Rectal smooth muscle tissue (tissue), 1 donor: ENCODE results near the gene GRK2.

ENCODE experiments used
- H3K27ac ChIP-seq: one replicate; pipeline ENCODE4 v1.7.0; 2013; ENCODE audit warnings: low read depth, low read length, inconsistent platforms
- H3K27me3 ChIP-seq: one replicate; pipeline ENCODE4 v1.7.0; 2013; ENCODE audit warnings: low read length; ENCODE audit not compliant: control insufficient read depth, insufficient read depth
- H3K36me3 ChIP-seq: one replicate; pipeline ENCODE4 v1.7.0; 2013; ENCODE audit warnings: low read length; ENCODE audit not compliant: control insufficient read depth, insufficient read depth
- H3K4me1 ChIP-seq: one replicate; pipeline ENCODE4 v1.7.0; 2013; ENCODE audit warnings: low read length; ENCODE audit not compliant: control insufficient read depth, insufficient read depth
- H3K4me3 ChIP-seq: one replicate; pipeline ENCODE4 v1.7.0; 2013; ENCODE audit warnings: low read length
- H3K9ac ChIP-seq: one replicate; pipeline ENCODE4 v1.7.0; 2013; ENCODE audit warnings: low read length

GRK2 gene

DNA sequence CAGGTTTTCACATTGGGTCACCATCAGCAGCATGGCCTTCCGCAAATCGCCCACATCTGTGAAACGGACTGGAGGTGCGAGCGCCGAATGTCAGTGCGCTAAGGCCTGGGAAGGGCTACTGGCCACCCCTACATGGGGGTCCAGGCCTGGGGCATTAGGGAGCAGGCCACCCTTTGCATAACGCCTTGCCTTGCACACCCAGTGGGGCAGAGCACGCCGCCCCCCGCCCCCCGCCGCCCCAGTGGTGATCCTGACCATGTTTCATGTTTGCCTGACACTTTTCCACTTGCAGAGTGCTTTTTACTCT is 2.6 kb downstream of the GRK2 start:
- Histone ChIP-seq H3K4me3 (peak overlapping the region; percentile 84), H3K4me1 (peaks cover 31% of the 10 kb centered on the region), H3K27ac (no peak overlapping the region), H3K36me3 (peaks cover 2% of the 10 kb centered on the region), H3K27me3 (no peaks in the 10 kb centered on the region), H3K9ac (no peak overlapping the region)

DNA sequence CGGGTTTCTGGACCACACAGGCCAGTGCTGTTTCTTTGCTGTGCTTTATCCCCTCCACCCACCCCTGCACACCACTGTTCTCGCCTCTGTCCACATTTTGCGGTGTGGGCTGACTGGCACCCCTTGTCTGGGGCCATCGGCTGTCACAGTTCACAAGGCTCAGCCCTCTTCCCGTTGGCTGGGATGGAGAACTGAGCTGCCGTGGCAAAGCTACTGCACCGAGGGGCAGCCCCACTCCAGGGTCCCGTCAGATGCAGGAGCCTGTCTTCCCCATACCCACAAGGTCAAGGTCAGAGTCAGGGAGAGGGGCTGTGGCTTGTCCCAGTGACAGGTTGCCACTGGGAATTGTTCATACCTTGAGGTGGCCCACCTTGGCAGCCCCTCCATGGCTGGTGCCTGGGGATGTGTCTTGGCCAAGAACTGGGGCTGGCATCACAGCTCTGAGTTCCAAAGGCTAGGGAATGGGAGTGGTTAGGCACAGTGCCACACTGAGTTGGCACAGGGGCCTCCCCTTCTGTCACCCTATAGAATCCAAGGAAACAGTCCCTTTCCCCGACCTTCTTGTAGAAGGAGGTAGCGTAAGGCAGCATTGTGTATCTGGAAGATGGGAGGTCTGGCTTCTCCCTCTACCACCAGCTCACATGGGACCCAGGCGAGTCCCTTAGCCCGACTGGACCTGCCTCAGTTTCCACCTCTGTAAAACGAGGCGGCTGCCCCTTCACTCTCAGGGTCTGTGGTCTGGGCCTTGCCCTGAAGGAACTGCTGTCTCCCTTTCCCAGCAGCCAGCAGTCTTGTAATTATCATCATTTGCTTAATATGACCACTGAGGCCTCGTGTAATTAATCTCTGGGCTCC is 3.4 kb downstream of the GRK2 start:
- Histone ChIP-seq H3K27me3 (no peaks in the 10 kb centered on the region), H3K4me1 (peaks cover 31% of the 10 kb centered on the region), H3K27ac (peak overlapping the region; percentile 50), H3K4me3 (peak overlapping the region; percentile 84), H3K9ac (peak overlapping the region; percentile 10), H3K36me3 (peaks cover 2% of the 10 kb centered on the region)

DNA sequence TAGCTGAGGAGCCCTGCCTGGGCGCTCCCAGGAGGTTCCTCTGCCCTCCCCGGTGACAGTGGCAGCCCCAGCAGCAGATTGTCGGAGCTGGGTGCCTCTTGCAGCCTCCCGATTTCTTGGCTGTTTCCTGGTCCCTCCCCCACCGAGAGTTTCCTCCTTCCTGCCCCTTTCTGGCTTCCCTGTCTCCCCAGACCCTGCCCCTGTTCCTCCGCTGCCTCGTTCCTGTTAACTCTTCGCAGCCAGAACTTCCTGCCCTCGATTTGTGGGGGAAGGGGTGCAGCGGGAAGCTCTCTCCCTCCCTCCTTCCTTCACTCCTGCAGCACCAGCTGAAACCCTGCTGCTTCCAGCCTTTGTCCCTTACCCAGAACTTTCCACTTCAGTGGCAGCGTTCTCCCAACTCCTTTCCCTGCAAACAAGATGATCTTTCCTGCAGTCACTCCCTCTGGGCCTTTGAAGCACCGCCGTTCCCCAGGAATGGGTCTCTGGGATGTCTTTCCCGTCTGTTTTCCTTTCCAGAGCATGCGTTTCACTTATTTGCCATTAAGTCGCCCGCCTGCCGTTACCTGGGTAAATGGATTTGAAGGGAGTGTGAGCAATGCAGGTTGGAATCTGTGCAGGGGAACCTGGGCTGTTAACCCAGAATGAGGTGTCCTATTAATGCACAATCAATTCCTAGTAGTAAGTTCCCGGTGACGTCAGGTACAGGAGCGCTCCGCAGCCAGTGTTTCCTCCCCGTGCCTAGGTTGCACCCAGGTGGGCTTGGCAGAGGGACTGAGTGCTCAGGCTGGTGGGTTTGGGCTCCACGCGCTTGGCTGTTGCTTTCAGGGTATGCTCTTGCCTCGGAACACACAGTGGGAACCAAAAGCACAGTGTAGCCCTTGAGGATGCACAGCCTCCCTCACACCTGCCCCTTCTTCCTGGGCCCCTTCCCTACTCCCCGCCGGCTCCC is 4.3 kb downstream of the GRK2 start:
- Histone ChIP-seq H3K4me3 (peak overlapping the region; percentile 84), H3K4me1 (peaks cover 31% of the 10 kb centered on the region)

DNA sequence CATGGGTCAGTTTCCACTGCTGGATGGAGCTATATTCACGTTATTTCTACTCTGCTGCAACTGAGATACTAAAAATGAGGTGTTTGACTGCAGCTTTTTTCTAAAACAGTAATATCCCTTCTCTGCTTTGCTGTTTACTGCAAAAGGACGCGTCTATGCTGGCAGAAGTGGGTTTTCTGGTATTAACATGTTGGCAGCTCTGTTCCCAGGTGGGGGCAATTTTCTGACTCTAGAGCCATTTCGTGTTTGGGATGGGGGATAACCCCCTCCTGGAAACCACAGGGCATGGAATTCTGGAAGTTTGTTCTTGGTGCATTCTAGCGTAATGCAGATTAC is 4.9 kb downstream of the GRK2 start:
- Histone ChIP-seq H3K27ac (no peak overlapping the region), H3K27me3 (no peaks in the 10 kb centered on the region), H3K36me3 (peaks cover 2% of the 10 kb centered on the region), H3K9ac (no peak overlapping the region), H3K4me3 (peak overlapping the region; percentile 84), H3K4me1 (peaks cover 31% of the 10 kb centered on the region)

More for the DNA sequence above, 4.3 kb downstream of the GRK2 start:
- no peaks in the 10 kb centered on the region for H3K27me3 ChIP-seq
- H3K36me3 ChIP-seq: peaks cover 2% of the 10 kb centered on the region
- peak overlapping the region; percentile 27 for H3K9ac ChIP-seq
- peak overlapping the region; percentile 50 for H3K27ac ChIP-seq

DNA sequence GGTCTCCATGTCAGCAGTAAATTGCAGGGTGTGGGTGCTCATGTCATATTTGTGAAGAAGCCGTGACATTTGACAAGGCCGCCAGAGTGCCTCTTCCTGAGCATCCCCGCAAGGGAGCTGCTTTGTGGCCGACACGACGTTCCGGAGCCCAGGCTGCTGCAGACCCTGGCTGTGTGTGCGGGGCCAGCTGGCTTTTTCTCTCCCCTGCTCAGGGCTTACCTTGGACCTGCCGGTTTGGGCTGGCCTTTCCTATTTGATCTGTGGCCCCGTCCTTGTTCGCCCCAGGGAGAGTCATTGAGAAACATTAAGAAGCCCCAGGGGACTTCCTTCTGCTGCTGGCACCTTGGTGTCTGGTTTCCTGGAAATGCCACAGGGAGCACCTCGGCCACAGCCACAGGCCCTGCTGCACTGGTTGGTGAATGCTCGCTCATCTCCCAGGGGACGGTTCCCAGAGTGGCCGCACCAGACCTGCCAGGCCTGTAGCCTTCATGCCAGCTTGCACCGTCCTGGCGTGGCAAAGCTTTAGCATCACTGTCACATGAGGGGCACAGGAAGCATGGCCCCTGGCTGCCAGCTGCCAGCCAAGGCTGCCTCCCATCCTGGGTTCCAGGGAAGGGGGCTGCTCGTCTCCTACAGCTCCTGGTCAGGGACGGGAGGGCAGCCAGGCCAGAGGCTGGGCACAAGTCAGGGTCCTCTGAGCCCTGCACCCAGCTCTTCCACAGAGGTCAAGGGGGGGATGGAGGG is 5.4 kb downstream of the GRK2 start:
- H3K9ac ChIP-seq: no peak overlapping the region

DNA sequence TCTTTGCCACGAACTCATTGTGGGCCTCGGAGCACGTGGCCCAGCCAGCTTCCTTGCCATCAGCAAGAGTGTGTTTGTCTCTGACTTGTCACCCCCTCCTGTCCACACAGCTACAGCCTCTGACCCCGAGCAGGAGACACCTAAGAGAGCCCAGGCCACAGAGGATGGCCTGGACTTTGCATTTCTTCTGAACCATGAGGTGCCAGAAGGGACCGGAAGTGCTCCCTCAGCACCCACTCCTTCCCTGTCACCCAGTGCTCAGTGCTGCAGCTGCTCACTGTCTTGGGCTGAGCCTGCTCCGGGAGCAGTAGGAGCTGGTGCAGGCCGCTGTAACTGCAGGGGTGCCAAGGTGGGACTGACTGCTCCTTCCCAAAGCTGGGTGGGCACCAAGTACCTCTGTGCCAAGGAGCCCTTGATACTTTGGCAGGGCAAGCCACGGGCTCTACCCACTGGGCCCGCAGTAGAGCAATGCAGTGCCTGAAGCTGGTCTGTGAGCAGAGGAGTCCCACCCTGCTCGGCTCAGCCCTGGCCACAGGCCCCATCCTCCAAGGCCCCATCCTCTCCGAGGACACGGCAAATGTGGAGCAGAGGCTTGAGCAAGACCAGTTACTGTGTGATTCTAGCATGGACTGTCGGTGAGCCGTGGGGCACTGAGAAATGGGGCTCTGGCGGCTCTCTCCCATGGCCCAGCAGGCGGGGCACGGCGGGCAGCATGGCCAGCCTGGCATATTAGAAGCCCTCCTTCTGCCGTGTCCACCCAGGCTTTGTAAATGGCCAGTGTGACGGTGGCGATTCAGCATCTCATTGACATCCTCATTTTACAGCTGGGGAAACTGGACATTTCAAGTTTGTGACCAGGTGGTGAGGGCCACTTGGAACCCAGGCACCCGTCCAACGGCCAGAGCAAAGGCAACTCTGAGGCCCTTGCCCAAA is 6.3 kb downstream of the GRK2 start:
- Histone ChIP-seq H3K4me1 (peaks cover 36% of the 10 kb centered on the region), H3K36me3 (peaks cover 2% of the 10 kb centered on the region), H3K27me3 (no peaks in the 10 kb centered on the region), H3K27ac (peak overlapping the region; percentile 8), H3K9ac (peak overlapping the region; percentile 28), H3K4me3 (peak overlapping the region; percentile 38)

More for the DNA sequence above, 5.4 kb downstream of the GRK2 start:
- no peak overlapping the region for H3K27ac ChIP-seq
- H3K36me3 ChIP-seq: peaks cover 2% of the 10 kb centered on the region
- peaks cover 33% of the 10 kb centered on the region for H3K4me1 ChIP-seq
- peak overlapping the region; percentile 84 for H3K4me3 ChIP-seq
- no peaks in the 10 kb centered on the region for H3K27me3 ChIP-seq

DNA sequence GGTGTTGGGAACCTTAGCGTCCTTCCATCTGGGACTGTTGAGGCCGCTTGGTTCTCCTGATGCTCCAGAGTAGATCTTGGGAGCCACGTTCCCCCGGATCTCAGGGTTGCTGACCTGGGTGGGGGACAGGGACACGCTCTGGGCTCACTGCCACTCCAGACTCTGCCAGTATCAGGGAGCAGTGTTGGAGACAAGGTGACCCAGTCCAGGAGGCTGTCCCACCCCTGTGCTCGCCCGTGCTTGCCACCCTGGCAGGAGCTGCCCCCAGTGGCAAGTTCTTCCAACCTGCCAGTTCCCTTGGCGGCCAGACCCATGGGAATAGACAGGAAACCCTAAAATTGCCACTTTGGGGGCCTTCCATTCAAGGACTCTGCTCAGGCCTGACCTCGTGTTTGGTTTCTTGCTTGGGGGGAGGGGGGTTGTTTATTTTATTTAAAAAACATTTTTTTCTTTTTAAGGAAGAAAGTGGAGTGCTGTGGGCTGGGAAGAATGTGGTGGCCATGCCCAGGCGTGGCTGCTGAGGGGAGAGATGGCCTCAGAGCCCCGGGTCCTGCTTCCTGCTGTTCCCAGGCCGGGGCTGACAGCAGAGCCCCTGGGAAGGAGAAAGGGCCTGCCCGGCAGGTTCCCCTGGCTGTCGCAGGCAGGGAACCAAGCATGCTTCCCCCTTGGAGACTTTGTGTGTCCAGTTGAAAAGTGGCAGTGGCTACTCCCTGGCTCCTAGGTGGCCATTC is 7.2 kb downstream of the GRK2 start:
- H3K4me3 ChIP-seq: no peak overlapping the region
- peak overlapping the region; percentile 4 for H3K27ac ChIP-seq
- H3K4me1 ChIP-seq: peaks cover 40% of the 10 kb centered on the region
- no peaks in the 10 kb centered on the region for H3K36me3 ChIP-seq
- no peaks in the 10 kb centered on the region for H3K27me3 ChIP-seq
- H3K9ac ChIP-seq: peak overlapping the region; percentile 28

DNA sequence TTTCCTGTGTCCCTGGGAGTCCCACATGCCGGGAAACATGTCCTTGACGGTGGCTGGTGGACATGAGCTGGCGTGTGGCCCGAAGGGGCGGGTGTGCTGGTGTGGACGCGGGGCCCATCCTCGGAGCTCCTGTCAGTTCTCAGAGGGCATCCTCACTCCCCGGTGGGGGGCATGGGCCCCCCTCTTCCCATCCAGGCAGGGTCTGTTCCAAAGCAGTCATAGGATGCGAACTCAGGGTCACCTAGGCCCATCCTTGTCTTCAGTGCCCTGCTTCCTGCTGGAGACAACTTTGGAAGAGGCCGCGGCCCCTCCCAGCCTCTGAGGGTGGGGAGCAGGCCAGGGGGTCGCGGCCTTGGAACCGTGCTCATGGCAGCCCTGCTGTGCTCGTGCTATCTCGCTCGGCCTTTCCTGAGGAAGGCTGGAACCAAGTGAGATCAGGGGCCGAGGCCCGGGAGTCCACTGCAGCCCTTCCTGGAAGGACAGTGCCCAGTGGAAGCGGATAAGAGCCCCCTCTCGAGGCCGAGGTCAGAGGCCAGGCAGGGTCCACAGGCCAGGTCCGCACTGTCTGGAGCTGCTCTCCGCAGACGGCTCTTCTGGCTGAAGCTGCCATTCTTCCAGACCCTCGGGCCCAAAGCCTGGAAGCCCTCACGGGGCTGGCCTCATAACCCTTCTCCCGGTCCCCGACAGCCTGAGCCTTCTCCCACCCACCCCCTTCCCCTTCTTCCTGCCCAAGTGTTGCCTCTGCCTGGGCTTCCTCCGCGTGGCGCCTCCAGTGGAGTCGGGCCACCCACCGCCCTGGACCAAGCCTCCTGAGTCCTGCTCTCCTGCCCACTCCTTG is 8.7 kb downstream of the GRK2 start:
- H3K9ac ChIP-seq: no peak overlapping the region
- no peak overlapping the region for H3K4me3 ChIP-seq
- H3K36me3 ChIP-seq: peaks cover 7% of the 10 kb centered on the region
- no peaks in the 10 kb centered on the region for H3K27me3 ChIP-seq
- H3K27ac ChIP-seq: no peak overlapping the region
- peaks cover 30% of the 10 kb centered on the region for H3K4me1 ChIP-seq

DNA sequence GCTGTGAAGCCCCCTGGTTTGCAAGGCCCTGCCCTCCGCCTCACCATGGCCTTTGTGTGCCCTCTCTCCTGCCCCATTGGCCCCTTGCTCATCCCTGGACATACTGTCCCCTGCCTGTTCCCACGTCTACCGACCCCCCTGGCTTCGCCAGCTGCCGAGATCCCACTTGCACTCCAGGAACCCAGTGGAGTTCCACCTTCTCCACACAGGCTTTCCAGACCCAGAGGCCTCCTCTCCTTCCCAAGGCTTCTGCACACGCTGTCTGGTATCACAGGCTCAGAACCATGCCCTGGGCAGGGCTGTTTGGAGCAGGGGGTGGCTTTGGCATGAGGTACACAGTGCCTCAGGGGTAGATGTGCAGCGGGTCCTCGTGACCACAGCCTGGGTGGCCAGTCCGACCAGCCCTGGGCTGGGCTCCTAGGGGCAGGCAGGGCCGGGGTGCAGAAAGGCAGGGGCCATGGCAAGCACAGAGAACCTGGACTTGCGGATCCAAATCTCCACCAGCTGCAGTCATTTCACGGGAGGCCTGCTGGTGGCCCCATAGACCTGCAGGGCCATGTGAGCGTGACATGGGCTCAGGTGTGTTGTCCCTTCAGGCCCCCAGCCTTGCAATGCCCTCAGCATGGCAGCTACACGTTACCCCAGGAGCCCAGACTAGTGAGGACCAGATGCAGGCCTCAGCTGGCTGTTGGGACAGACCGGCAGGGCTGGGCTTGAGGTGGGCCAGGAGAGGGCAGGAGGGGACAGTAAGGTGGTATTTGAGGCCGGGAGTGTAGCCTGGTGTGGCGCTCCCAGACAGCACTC is 9.5 kb downstream of the GRK2 start:
- peaks cover 22% of the 10 kb centered on the region for H3K4me1 ChIP-seq
- H3K27me3 ChIP-seq: no peaks in the 10 kb centered on the region
- peaks cover 15% of the 10 kb centered on the region for H3K36me3 ChIP-seq
- peak overlapping the region; percentile 34 for H3K9ac ChIP-seq
- no peak overlapping the region for H3K27ac ChIP-seq
- H3K4me3 ChIP-seq: no peak overlapping the region

DNA sequence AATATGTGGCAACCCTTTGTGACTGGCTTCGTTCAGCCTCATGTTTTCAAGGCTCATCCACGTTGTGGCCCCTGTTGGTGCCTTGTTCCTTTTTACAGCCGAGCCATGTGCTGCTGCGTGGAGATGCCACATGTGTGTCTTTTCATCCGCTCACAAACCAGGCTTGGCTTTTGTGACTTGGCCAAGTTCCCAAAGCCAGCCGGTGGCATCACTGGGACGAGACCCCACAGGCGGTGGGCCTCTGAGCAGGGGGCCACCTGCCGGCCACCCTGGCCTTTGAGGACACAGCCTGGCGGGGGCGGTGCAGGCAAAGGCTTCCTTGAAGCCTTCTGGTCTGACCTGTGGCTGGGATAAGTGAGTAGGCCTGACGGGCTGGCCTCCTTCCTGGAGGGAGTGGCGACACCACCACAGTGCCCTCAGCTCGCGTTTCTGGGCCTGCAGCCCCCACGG is 10.5 kb downstream of the GRK2 start:
- Histone ChIP-seq H3K4me1 (peaks cover 20% of the 10 kb centered on the region), H3K27ac (peak overlapping the region; percentile 74), H3K9ac (peak overlapping the region; percentile 35), H3K36me3 (peaks cover 22% of the 10 kb centered on the region), H3K4me3 (peak overlapping the region; percentile 42), H3K27me3 (no peaks in the 10 kb centered on the region)
